ENCODE results near the gene KIAA1586.

Gene KIAA1586

DNA sequence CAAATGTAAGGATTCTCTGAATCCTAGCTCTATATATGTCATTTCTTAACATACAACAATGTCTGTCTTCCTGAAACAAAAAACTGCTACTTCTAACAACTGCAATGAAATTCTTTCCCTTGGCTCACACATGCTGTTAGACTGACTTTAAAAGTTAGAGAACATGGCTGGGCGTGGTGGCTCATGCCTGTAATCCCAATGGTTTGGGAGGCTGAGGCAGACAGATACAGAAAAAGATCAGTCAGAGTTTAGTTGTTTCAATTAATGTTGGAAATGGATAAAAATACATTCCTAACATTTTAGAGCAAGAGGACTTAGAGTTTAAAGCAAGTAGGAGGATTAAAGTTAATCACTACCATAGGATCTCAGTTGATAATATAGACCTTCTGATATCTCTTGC lies 28.7 kb upstream of the KIAA1586 start:
- Histone ChIP-seq H3K4me3 (no peak overlapping the region), H3K36me3 (ENCODE audit: insufficient read depth, low read length) (no peaks in the 10 kb centered on the region), H3K27ac (no peak overlapping the region), H3K9ac (ENCODE audit: insufficient read length) (no peak overlapping the region), H3K9me3 (ENCODE audit: low read depth, low read length) (no peaks in the 10 kb centered on the region)
- DNase-seq (ENCODE audit: low read depth, low spot score) = no peak
- TF ChIP-seq EZH2 (IDR thresholded peaks at IDR 0.05) (no peak), FOXP2 (optimal IDR thresholded peaks at IDR 0.05; ENCODE audit: control extremely low read depth, extremely low read length, insufficient read depth) (no peak), POLR2AphosphoS5 (IDR thresholded peaks at IDR 0.05; ENCODE audit: borderline replicate concordance, low read depth, low read length) (no peak)

GRCh38 chr6:57019434-57019833 lies 27.1 kb upstream of the KIAA1586 start:
- TF ChIP-seq FOXP2 (optimal IDR thresholded peaks at IDR 0.05; ENCODE audit: control extremely low read depth, extremely low read length, insufficient read depth) = no peak
- TF ChIP-seq EZH2 (IDR thresholded peaks at IDR 0.05) = no peak
- TF ChIP-seq POLR2AphosphoS5 (IDR thresholded peaks at IDR 0.05; ENCODE audit: borderline replicate concordance, low read depth, low read length) = no peak
- Histone ChIP-seq H3K9ac (ENCODE audit: insufficient read length) (no peak overlapping the region), H3K4me3 (no peak overlapping the region), H3K27ac (no peak overlapping the region), H3K9me3 (ENCODE audit: low read depth, low read length) (no peaks in the 10 kb centered on the region; the same call in 1 of the 2 replicates), H3K36me3 (ENCODE audit: insufficient read depth, low read length) (no peaks in the 10 kb centered on the region)
- DNase-seq (ENCODE audit: low read depth, low spot score) = no peak

GRCh38 chr6:57021086-57021720 lies 25.3 kb upstream of the KIAA1586 start:
- Histone ChIP-seq H3K9ac (ENCODE audit: insufficient read length) (no peak overlapping the region), H3K9me3 (ENCODE audit: low read depth, low read length) (no peaks in the 10 kb centered on the region; the same call in 1 of the 2 replicates), H3K27ac (no peak overlapping the region), H3K4me3 (no peak overlapping the region), H3K36me3 (ENCODE audit: insufficient read depth, low read length) (no peaks in the 10 kb centered on the region)
- DNase-seq (ENCODE audit: low read depth, low spot score) = peak; percentile 37
- TF ChIP-seq POLR2AphosphoS5 (IDR thresholded peaks at IDR 0.05; ENCODE audit: borderline replicate concordance, low read depth, low read length) = no peak
- TF ChIP-seq FOXP2 (optimal IDR thresholded peaks at IDR 0.05; ENCODE audit: control extremely low read depth, extremely low read length, insufficient read depth) = no peak

DNA sequence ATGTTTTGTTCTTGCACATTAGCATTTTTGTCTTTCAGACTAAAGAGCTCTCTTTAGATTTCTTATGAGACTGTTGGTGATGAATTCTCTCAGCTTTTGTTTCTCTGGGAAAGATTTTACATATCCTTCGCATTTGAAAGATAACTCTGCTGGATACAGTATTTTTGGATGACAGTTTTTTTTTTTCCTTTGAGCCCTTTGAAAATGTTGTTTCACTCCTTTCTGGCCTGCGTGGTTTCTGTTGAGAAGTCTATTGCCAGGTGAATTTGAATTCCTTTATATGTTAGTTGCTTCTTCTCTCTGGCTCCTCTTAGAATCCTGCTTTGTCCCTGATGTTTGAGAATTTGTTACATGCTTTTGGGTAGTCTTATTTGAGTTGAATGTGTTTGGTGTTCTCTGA lies 22.2 kb upstream of the KIAA1586 start:
- Histone ChIP-seq H3K27ac (no peak overlapping the region), H3K9me3 (ENCODE audit: low read depth, low read length) (no peaks in the 10 kb centered on the region; the same call in 1 of the 2 replicates), H3K9ac (ENCODE audit: insufficient read length) (no peak overlapping the region), H3K36me3 (ENCODE audit: insufficient read depth, low read length) (no peaks in the 10 kb centered on the region), H3K4me3 (no peak overlapping the region)
- TF ChIP-seq FOXP2 (optimal IDR thresholded peaks at IDR 0.05; ENCODE audit: control extremely low read depth, extremely low read length, insufficient read depth) (no peak), EZH2 (IDR thresholded peaks at IDR 0.05) (no peak), POLR2AphosphoS5 (IDR thresholded peaks at IDR 0.05; ENCODE audit: borderline replicate concordance, low read depth, low read length) (no peak)
- no peak for DNase-seq (ENCODE audit: low read depth, low spot score)

GRCh38 chr6:57024775-57025174 lies 21.7 kb upstream of the KIAA1586 start:
- Histone ChIP-seq H3K36me3 (ENCODE audit: insufficient read depth, low read length) (no peaks in the 10 kb centered on the region), H3K27ac (no peak overlapping the region), H3K4me3 (no peak overlapping the region), H3K9ac (ENCODE audit: insufficient read length) (no peak overlapping the region), H3K9me3 (ENCODE audit: low read depth, low read length) (no peaks in the 10 kb centered on the region; the same call in 1 of the 2 replicates)
- DNase-seq (ENCODE audit: low read depth, low spot score) = no peak
- TF ChIP-seq FOXP2 (optimal IDR thresholded peaks at IDR 0.05; ENCODE audit: control extremely low read depth, extremely low read length, insufficient read depth) = no peak
- no peak for TF ChIP-seq EZH2 (IDR thresholded peaks at IDR 0.05)
- no peak for TF ChIP-seq POLR2AphosphoS5 (IDR thresholded peaks at IDR 0.05; ENCODE audit: borderline replicate concordance, low read depth, low read length)

GRCh38 chr6:57026001-57026400 lies 20.5 kb upstream of the KIAA1586 start:
- TF ChIP-seq POLR2AphosphoS5 (IDR thresholded peaks at IDR 0.05; ENCODE audit: borderline replicate concordance, low read depth, low read length) = no peak
- Histone ChIP-seq H3K27ac (no peak overlapping the region), H3K36me3 (ENCODE audit: insufficient read depth, low read length) (no peaks in the 10 kb centered on the region), H3K4me3 (no peak overlapping the region), H3K9ac (ENCODE audit: insufficient read length) (no peak overlapping the region), H3K9me3 (ENCODE audit: low read depth, low read length) (no peaks in the 10 kb centered on the region; the same call in 1 of the 2 replicates)
- no peak for DNase-seq (ENCODE audit: low read depth, low spot score)

- no peak for DNase-seq (ENCODE audit: low read depth, low spot score)
- H3K9me3 ChIP-seq (ENCODE audit: low read depth, low read length) = no peaks in the 10 kb centered on the region; the same call in 1 of the 2 replicates
Observed at GRCh38 chr6:57027301-57027700, 19.2 kb upstream of the KIAA1586 start.

DNA sequence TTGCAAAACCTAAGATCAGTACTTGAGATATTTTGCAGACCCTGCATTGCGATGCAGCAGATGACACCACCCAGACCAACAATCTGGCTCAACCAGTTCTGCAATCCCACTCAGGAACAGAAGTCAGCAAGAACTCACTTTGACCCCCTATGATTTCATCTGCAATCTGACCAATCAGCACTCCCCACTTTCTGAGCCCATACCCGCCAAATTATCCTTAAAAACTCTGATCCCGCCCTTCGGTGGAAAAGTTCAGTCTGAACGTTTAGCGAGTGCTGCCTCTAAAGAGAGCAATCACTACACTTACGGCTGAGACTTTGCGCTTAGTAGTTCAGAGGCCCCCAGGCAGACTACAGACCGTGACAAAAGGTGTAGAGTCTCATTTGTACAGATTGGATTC lies 17.3 kb upstream of the KIAA1586 start:
- Histone ChIP-seq H3K36me3 (ENCODE audit: insufficient read depth, low read length) (no peaks in the 10 kb centered on the region), H3K4me3 (no peak overlapping the region), H3K9me3 (ENCODE audit: low read depth, low read length) (no peaks in the 10 kb centered on the region; the same call in 1 of the 2 replicates), H3K27ac (no peak overlapping the region), H3K9ac (ENCODE audit: insufficient read length) (no peak overlapping the region)
- no peak for DNase-seq (ENCODE audit: low read depth, low spot score)
- TF ChIP-seq POLR2AphosphoS5 (IDR thresholded peaks at IDR 0.05; ENCODE audit: borderline replicate concordance, low read depth, low read length) (no peak), FOXP2 (optimal IDR thresholded peaks at IDR 0.05; ENCODE audit: control extremely low read depth, extremely low read length, insufficient read depth) (no peak), EZH2 (IDR thresholded peaks at IDR 0.05) (no peak)

More at GRCh38 chr6:57027301-57027700, 19.2 kb upstream of the KIAA1586 start:
- Histone ChIP-seq H3K27ac (no peak overlapping the region), H3K9ac (ENCODE audit: insufficient read length) (no peak overlapping the region), H3K4me3 (no peak overlapping the region), H3K36me3 (ENCODE audit: insufficient read depth, low read length) (no peaks in the 10 kb centered on the region)
- TF ChIP-seq POLR2AphosphoS5 (IDR thresholded peaks at IDR 0.05; ENCODE audit: borderline replicate concordance, low read depth, low read length) = no peak
- TF ChIP-seq FOXP2 (optimal IDR thresholded peaks at IDR 0.05; ENCODE audit: control extremely low read depth, extremely low read length, insufficient read depth) = no peak
- no peak for TF ChIP-seq EZH2 (IDR thresholded peaks at IDR 0.05)

- H3K9me3 ChIP-seq (ENCODE audit: low read depth, low read length) = no peaks in the 10 kb centered on the region
- no peak for DNase-seq (ENCODE audit: low read depth, low spot score)
- no peak overlapping the region for H3K9ac ChIP-seq (ENCODE audit: insufficient read length)
- H3K36me3 ChIP-seq (ENCODE audit: insufficient read depth, low read length) = no peaks in the 10 kb centered on the region
- TF ChIP-seq POLR2AphosphoS5 (IDR thresholded peaks at IDR 0.05; ENCODE audit: borderline replicate concordance, low read depth, low read length) (no peak), EZH2 (IDR thresholded peaks at IDR 0.05) (no peak), FOXP2 (optimal IDR thresholded peaks at IDR 0.05; ENCODE audit: control extremely low read depth, extremely low read length, insufficient read depth) (no peak)
- H3K27ac ChIP-seq = no peak overlapping the region
- no peak overlapping the region for H3K4me3 ChIP-seq
Observed at GRCh38 chr6:57033228-57033627, 13.3 kb upstream of the KIAA1586 start.

All from SK-N-MC (cell line).